ENCODE data around the gene FAM98B.

FAM98B gene

DNA sequence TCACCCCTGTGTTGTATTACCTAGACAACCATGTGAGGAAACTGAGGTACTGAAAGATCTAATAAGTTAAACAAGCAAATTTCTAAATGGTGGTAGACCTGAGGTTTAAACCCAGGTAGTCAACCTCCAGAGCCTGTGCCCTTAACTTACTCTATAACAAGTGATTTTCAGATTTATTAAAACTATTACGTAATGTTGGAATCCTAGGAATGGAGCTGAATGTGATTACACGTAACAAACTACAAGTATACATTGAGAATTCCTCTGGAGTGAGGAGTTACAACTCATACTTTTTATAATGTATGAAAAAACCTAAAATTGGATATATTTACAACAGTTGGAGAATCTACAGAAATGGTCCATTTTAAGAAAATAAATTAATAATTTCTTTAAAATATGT is 18.0 kb downstream of the FAM98B start:
- no peak overlapping the region for H2AFZ ChIP-seq
- H3K27ac ChIP-seq, result no peak overlapping the region
- no peak overlapping the region for H3K4me2 ChIP-seq (ENCODE audit: low read length)
- H3K27me3 ChIP-seq (ENCODE audit: control insufficient read depth, insufficient read depth, low read length), result no peaks in the 10 kb centered on the region
- no peaks in the 10 kb centered on the region for H3K4me1 ChIP-seq
- TF ChIP-seq, protein P1, sequence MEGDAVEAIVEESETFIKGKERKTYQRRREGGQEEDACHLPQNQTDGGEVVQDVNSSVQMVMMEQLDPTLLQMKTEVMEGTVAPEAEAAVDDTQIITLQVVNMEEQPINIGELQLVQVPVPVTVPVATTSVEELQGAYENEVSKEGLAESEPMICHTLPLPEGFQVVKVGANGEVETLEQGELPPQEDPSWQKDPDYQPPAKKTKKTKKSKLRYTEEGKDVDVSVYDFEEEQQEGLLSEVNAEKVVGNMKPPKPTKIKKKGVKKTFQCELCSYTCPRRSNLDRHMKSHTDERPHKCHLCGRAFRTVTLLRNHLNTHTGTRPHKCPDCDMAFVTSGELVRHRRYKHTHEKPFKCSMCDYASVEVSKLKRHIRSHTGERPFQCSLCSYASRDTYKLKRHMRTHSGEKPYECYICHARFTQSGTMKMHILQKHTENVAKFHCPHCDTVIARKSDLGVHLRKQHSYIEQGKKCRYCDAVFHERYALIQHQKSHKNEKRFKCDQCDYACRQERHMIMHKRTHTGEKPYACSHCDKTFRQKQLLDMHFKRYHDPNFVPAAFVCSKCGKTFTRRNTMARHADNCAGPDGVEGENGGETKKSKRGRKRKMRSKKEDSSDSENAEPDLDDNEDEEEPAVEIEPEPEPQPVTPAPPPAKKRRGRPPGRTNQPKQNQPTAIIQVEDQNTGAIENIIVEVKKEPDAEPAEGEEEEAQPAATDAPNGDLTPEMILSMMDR (IDR thresholded peaks at IDR 0.05), result no peak
- no peak overlapping the region for H3K4me3 ChIP-seq (ENCODE audit: low read depth, low read length)
- no peaks in the 10 kb centered on the region for H3K9me3 ChIP-seq (ENCODE audit: control insufficient read depth, low read length)
- H3K36me3 ChIP-seq (ENCODE audit: control insufficient read depth, insufficient read depth, low read length), result no peaks in the 10 kb centered on the region
- H3K79me2 ChIP-seq, result no peaks in the 10 kb centered on the region
- H3K9ac ChIP-seq, result no peak overlapping the region

DNA sequence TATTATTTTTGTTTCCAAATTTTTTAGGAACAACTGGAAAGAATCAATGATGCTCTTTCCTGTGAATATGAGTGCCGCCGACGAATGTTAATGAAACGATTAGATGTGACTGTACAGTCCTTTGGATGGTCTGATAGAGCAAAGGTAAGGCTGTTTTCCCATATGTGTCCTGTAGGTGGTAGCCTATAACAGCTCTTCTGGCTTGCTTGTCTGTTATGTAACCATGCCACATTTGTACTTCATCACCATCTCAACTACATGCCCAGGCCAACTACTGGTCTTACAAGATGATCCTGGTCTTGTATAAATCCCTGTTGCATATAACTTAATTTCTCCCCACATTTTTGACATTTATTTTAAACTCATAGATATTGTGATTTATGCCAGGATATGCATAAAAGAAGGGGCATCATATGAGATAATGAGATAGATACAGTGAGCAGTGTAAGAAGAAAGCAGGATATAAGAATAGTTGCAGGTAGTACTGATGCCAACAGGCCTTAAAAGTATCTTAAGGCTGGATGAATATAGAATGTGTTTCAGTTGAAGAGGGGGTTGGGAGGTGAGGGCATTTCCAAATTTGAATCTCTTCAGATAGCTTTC is 20.3 kb downstream of the FAM98B start:
- no peak overlapping the region for H3K4me2 ChIP-seq (ENCODE audit: low read length)
- no peak overlapping the region for H3K27ac ChIP-seq
- no peaks in the 10 kb centered on the region for H3K27me3 ChIP-seq (ENCODE audit: control insufficient read depth, insufficient read depth, low read length)
- TF ChIP-seq, protein P1 (IDR thresholded peaks at IDR 0.05), result peak; percentile 36
- H3K4me3 ChIP-seq (ENCODE audit: low read depth, low read length), result no peak overlapping the region
- H3K9ac ChIP-seq, result no peak overlapping the region
- H2AFZ ChIP-seq, result no peak overlapping the region
- H3K4me1 ChIP-seq, result no peaks in the 10 kb centered on the region
- no peaks in the 10 kb centered on the region for H3K36me3 ChIP-seq (ENCODE audit: control insufficient read depth, insufficient read depth, low read length)
- H3K9me3 ChIP-seq (ENCODE audit: control insufficient read depth, low read length), result no peaks in the 10 kb centered on the region
- no peaks in the 10 kb centered on the region for H3K79me2 ChIP-seq

DNA sequence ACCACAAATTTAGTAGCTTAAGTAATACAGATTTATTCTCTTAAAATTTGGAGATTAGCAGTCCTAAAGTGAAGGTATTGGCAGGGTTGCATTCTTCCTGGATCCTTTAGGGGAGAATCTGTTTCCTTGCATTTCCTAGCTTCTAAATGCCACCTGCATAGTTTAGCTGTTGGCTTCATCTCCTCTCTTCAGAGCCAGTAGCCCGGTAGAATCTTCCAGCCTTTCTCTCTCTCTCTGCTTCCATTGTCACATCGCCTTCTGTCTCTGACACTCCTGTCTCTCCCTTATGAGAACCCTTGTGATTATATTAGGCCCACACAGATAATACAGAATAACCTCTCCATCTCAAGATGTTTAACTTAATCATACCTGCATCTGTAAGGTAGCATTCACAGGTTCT is 21.4 kb downstream of the FAM98B start:
- H3K27ac ChIP-seq, result no peak overlapping the region
- H3K4me2 ChIP-seq (ENCODE audit: low read length), result no peak overlapping the region
- no peak overlapping the region for H2AFZ ChIP-seq
- no peaks in the 10 kb centered on the region for H3K27me3 ChIP-seq (ENCODE audit: control insufficient read depth, insufficient read depth, low read length)
- no peaks in the 10 kb centered on the region for H3K79me2 ChIP-seq
- no peak overlapping the region for H3K4me3 ChIP-seq (ENCODE audit: low read depth, low read length)
- no peaks in the 10 kb centered on the region for H3K4me1 ChIP-seq
- H3K9me3 ChIP-seq (ENCODE audit: control insufficient read depth, low read length), result no peaks in the 10 kb centered on the region
- TF ChIP-seq, protein P1 (IDR thresholded peaks at IDR 0.05), result no peak
- no peaks in the 10 kb centered on the region for H3K36me3 ChIP-seq (ENCODE audit: control insufficient read depth, insufficient read depth, low read length)
- no peak overlapping the region for H3K9ac ChIP-seq

DNA sequence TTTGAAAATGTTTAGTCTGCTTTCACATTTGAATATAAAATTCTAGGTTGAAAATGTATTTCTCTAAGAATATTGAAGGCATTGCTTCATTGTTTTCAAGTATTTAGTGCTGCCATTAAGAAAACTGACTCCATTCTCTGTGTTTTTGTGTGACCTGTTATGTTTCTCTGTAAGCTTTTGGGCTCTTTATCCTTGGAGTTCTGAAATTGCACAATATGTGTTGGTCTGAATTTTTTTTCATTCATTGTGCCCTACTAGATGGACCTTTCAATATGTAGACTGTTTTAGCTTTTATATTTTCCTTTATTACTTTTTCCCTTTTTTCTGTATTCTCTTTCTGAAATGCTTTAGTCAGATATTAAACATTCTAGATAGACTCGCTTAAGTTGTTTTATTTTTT is 22.2 kb downstream of the FAM98B start:
- no peaks in the 10 kb centered on the region for H3K79me2 ChIP-seq
- no peak overlapping the region for H2AFZ ChIP-seq
- TF ChIP-seq, protein P1 (IDR thresholded peaks at IDR 0.05), result no peak
- H3K4me2 ChIP-seq (ENCODE audit: low read length), result no peak overlapping the region
- H3K4me3 ChIP-seq (ENCODE audit: low read depth, low read length), result no peak overlapping the region
- H3K36me3 ChIP-seq (ENCODE audit: control insufficient read depth, insufficient read depth, low read length), result no peaks in the 10 kb centered on the region
- no peaks in the 10 kb centered on the region for H3K4me1 ChIP-seq
- H3K27ac ChIP-seq, result no peak overlapping the region
- H3K9ac ChIP-seq, result no peak overlapping the region
- no peaks in the 10 kb centered on the region for H3K9me3 ChIP-seq (ENCODE audit: control insufficient read depth, low read length)
- no peaks in the 10 kb centered on the region for H3K27me3 ChIP-seq (ENCODE audit: control insufficient read depth, insufficient read depth, low read length)

DNA sequence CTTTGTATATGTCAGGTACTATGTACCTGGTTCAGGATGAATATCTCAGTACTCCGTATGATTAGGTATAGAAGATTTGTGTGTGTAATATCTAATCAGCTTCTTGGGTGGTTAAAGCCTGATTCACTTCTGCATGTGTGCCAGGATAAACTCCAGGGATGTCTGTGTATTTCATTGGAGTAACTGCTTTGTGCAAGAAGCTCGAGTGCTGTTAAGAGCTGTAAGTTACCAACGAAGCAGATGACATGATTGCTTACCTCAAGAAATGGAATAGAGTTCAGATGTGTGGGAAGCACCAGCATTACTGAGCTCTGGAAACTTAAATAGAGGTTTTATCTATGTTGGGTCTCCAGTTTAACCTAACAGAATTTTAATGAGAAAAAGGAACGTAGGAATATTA is 23.7 kb downstream of the FAM98B start:
- Histone ChIP-seq H3K4me2 (ENCODE audit: low read length) (no peak overlapping the region), H3K9me3 (ENCODE audit: control insufficient read depth, low read length) (no peaks in the 10 kb centered on the region), H3K4me3 (ENCODE audit: low read depth, low read length) (no peak overlapping the region), H3K27me3 (ENCODE audit: control insufficient read depth, insufficient read depth, low read length) (no peaks in the 10 kb centered on the region), H2AFZ (no peak overlapping the region), H3K79me2 (no peaks in the 10 kb centered on the region), H3K4me1 (no peaks in the 10 kb centered on the region), H3K9ac (no peak overlapping the region), H3K27ac (no peak overlapping the region), H3K36me3 (ENCODE audit: control insufficient read depth, insufficient read depth, low read length) (no peaks in the 10 kb centered on the region)
- TF ChIP-seq, protein P1 (IDR thresholded peaks at IDR 0.05), result no peak
